ENCODE results near the gene MYZAP. TPM values are rescaled to one million over a fixed set of nuclear protein-coding genes. Genes with fewer than 3 reads are reported as not detected.

MYZAP gene
- total and polyA plus RNA-seq, 9 of the 15 experiments (the other 6 are each of a cell fraction or from before 2014, with no cell fraction given) = 0.03 TPM; not detected in 8

DNA sequence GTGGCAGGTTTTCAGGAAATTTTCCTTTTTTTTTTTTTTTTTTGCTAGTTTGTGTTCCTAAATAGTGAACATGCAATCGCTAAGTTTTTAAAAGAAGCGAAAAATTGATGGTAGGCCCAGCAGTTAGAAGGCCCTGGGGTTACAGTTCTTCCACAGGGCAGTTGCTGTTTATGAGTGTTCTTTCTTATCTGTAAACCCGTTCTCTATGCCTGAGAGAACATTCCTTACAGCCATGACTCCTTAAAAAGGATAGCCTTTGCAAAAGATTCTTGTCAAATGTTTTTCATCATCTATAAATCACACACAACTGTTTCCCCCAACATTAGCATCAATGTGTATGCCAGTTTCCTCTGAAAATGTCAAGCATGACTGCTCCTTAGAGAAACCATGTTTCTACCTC is 23.8 kb upstream of the MYZAP start (continued):
- no peak for TF ChIP-seq ZNF79 (CRISPR knock-in tag; IDR thresholded peaks at IDR 0.05; ENCODE audit: low read depth)
- no peak for TF ChIP-seq ZC3H11A (IDR thresholded peaks at IDR 0.05; ENCODE audit: low read depth, low read length)
- no peak for TF ChIP-seq ZNF134 (CRISPR knock-in tag; conservative IDR thresholded peaks at IDR 0.05)
- no peak for TF ChIP-seq MCM2 (IDR thresholded peaks at IDR 0.05; ENCODE audit: low read depth)
- no peak for TF ChIP-seq ZNF197 (CRISPR knock-in tag; IDR thresholded peaks at IDR 0.05; ENCODE audit: low read depth)

DNA sequence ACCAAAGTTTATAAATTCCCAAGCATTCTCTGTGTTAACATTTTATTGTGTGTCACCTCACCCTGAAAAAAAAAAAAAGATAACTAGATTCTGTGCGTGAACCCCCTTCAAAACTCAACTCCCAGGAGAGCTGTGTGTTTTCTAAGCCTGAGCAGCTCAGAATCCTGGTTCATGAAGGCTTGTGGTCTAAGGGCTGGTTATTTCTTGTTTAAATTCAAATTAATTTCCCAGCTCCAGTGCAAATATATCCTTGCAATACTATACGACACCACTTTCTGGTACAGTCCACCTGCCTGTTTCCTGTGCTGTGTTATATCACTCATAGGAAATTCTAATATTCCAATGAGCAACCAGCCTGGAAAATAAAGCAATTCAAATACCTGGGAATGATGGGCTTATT is 23.4 kb upstream of the MYZAP start:
- CTCF ChIA-PET (ENCODE audit: low intra/inter-chr PET ratio) = no interaction called here
- Histone ChIP-seq H3K4me1 (replicated peaks in 1 of 2; ENCODE audit: control insufficient read depth in 2 of 2, insufficient read depth in 2 of 2, low read length in 2 of 2) (no peaks in the 10 kb centered on the region; a peak in 2 of 5 replicates), H2AFZ (ENCODE audit: low read depth, low read length) (no peak overlapping the region), H3K36me3 (ENCODE audit: control insufficient read depth, insufficient read depth, low read length) (no peaks in the 10 kb centered on the region), H3K79me2 (ENCODE audit: control insufficient read depth, insufficient read depth, low read length) (no peaks in the 10 kb centered on the region), H4K20me1 (replicated peaks; ENCODE audit: control insufficient read depth, insufficient read depth, low read length) (no peaks in the 10 kb centered on the region), H3K27ac (ENCODE audit: extremely low read depth, low read depth, low read length) (no peak overlapping the region), H3K4me2 (ENCODE audit: insufficient read depth, low read length) (no peak overlapping the region), H3K9ac (ENCODE audit: insufficient read depth in 1 of 2, low read depth in 2 of 2, low read length in 2 of 2) (no peak overlapping the region), H3K4me3 (no peak overlapping the region), H3K9me3 (replicated peaks; ENCODE audit: control insufficient read depth, insufficient read depth, low read depth, low read length) (no peaks in the 10 kb centered on the region; the same call in 1 of the 2 replicates), H3K9me1 (ENCODE audit: control insufficient read depth, insufficient read depth, low read length) (no peaks in the 10 kb centered on the region), H3K27me3 (ENCODE audit: control insufficient read depth in 2 of 2, insufficient read depth in 2 of 2, low read length in 2 of 2) (peaks cover 10 to 17% of the 10 kb centered on the region in 2 experiments)
- in situ Hi-C loops (cut with MboI) = loop anchor here (10.0 to 25.0 kb wide), 2 partner anchors 494 to 617 kb away; partner anchors contain the start of gene ALDH1A2
- no peak for FAIRE-seq
- BruUV-seq (replicated peaks) = no TSS peak
- POLR2A ChIA-PET = no interaction called here
- ATAC-seq = no peak
- DNase-seq (ENCODE audit: extremely low read depth in 1 of 4, low spot score in 3 of 4) = no peak
- intact Hi-C loops (cut with micrococcal nuclease) = no loop called here
- WGBS (ENCODE audit: insufficient coverage, low coverage, missing lambda C conversion rate) = 0% methylated on average over 2 of the region's 2 CpGs
- TF ChIP-seq SAFB2 (IDR thresholded peaks at IDR 0.05; ENCODE audit: borderline replicate concordance, low read depth, low read length, severe bottlenecking) (no peak), NFATC3 (IDR thresholded peaks at IDR 0.05) (no peak), FOXP1 (CRISPR knock-in tag; IDR thresholded peaks at IDR 0.05) (no peak), ZNF165 (CRISPR knock-in tag; IDR thresholded peaks at IDR 0.05; ENCODE audit: borderline replicate concordance) (no peak), GABPB2 (CRISPR knock-in tag; conservative IDR thresholded peaks at IDR 0.05) (no peak), ZNF140 (CRISPR knock-in tag; IDR thresholded peaks at IDR 0.05) (no peak), HDAC2 (IDR thresholded peaks at IDR 0.05) (no peak), ZNF311 (CRISPR knock-in tag; IDR thresholded peaks at IDR 0.05) (no peak), RBM14 (IDR thresholded peaks at IDR 0.05; ENCODE audit: borderline replicate concordance, insufficient read depth, low read depth, low read length) (no peak), ZBTB1 (CRISPR knock-in tag; IDR thresholded peaks at IDR 0.05; ENCODE audit: borderline replicate concordance, low read depth) (no peak), ZNF780A (CRISPR knock-in tag; IDR thresholded peaks at IDR 0.05) (no peak), U2AF1 (optimal IDR thresholded peaks at IDR 0.05; ENCODE audit: low read depth, low read length) (no peak), NCOR1 (IDR thresholded peaks at IDR 0.05) (no peak)
- TF ChIP-seq, protein P1, sequence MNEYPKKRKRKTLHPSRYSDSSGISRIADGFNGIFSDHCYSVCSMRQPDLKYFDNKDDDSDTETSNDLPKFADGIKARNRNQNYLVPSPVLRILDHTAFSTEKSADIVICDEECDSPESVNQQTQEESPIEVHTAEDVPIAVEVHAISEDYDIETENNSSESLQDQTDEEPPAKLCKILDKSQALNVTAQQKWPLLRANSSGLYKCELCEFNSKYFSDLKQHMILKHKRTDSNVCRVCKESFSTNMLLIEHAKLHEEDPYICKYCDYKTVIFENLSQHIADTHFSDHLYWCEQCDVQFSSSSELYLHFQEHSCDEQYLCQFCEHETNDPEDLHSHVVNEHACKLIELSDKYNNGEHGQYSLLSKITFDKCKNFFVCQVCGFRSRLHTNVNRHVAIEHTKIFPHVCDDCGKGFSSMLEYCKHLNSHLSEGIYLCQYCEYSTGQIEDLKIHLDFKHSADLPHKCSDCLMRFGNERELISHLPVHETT (CRISPR knock-in tag; conservative IDR thresholded peaks at IDR 0.05 in 1 of 2, IDR thresholded peaks at IDR 0.05 in 1 of 2) = no peak
- TF ChIP-seq, protein P2, sequence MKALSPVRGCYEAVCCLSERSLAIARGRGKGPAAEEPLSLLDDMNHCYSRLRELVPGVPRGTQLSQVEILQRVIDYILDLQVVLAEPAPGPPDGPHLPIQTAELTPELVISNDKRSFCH (CRISPR knock-in tag; IDR thresholded peaks at IDR 0.05) = no peak
- TF ChIP-seq, protein P2 (tag; IDR thresholded peaks at IDR 0.05) = no peak
- TF ChIP-seq, protein P3, sequence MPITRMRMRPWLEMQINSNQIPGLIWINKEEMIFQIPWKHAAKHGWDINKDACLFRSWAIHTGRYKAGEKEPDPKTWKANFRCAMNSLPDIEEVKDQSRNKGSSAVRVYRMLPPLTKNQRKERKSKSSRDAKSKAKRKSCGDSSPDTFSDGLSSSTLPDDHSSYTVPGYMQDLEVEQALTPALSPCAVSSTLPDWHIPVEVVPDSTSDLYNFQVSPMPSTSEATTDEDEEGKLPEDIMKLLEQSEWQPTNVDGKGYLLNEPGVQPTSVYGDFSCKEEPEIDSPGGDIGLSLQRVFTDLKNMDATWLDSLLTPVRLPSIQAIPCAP (CRISPR knock-in tag; IDR thresholded peaks at IDR 0.05; ENCODE audit: borderline replicate concordance) = no peak
